PFSK-1 (cell line): Measurements from ENCODE around the gene FAM107A.

Experiments
- FOXP2 ChIP-seq: optimal IDR thresholded peaks from 2 replicates; pipeline ENCODE3; 2011; ENCODE audit warnings: borderline replicate concordance, control low read depth, inconsistent platforms; ENCODE audit not compliant: insufficient read depth; ENCODE audit errors: extremely low read length, extremely low read depth
- POLR2AphosphoS5 ChIP-seq: IDR thresholded peaks from 2 replicates; pipeline ENCODE4 v1.6.1; 2012; ENCODE audit warnings: low read depth, mild to moderate bottlenecking, control low read depth, low read length, moderate library complexity
- SIN3A ChIP-seq: IDR thresholded peaks from 2 replicates; pipeline ENCODE4 v1.6.1; 2012; ENCODE audit warnings: mild to moderate bottlenecking, low read length, moderate library complexity, borderline replicate concordance; ENCODE audit not compliant: insufficient read depth
- TAF1 ChIP-seq: IDR thresholded peaks from 2 replicates; pipeline ENCODE4 v1.6.1; 2012; ENCODE audit warnings: low read length, control low read depth, borderline replicate concordance; ENCODE audit not compliant: insufficient read depth
- TF ChIP-seq, protein P1 (sequence below), 2 experiments: IDR thresholded peaks; 2 replicates each; pipeline versions ENCODE4 v1.6.1 to v1.8.0; 2011 to 2012; ENCODE audit warnings: low read depth in 2 of 2, low read length in 2 of 2, control low read depth in 1 of 2, inconsistent platforms in 1 of 2, mild to moderate bottlenecking in 1 of 2, moderate library complexity in 1 of 2; ENCODE audit not compliant: insufficient read depth in 1 of 2

FAM107A gene

DNA sequence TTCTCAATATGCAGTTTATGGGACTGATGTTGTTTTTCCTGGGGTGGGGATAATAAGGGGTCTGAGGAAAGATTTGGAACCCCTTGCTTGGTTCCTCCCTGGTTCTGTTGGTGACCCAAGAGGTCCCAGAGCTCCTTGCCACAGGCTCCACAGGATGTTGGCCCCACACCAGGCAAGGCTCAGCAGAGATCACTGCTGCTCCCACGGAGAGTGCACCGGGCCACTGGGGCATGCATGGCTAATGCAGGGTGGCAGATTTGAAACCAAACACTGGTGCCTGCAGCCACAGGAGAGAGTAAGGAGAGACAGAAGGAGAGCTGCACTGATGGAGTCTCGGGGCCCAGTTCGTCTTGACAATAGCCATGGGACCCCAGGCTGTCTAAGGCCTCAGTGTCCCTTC is 2.5 kb downstream of the FAM107A start:
- TF ChIP-seq TAF1 (no peak), FOXP2 (no peak)
- TF ChIP-seq, protein P1, sequence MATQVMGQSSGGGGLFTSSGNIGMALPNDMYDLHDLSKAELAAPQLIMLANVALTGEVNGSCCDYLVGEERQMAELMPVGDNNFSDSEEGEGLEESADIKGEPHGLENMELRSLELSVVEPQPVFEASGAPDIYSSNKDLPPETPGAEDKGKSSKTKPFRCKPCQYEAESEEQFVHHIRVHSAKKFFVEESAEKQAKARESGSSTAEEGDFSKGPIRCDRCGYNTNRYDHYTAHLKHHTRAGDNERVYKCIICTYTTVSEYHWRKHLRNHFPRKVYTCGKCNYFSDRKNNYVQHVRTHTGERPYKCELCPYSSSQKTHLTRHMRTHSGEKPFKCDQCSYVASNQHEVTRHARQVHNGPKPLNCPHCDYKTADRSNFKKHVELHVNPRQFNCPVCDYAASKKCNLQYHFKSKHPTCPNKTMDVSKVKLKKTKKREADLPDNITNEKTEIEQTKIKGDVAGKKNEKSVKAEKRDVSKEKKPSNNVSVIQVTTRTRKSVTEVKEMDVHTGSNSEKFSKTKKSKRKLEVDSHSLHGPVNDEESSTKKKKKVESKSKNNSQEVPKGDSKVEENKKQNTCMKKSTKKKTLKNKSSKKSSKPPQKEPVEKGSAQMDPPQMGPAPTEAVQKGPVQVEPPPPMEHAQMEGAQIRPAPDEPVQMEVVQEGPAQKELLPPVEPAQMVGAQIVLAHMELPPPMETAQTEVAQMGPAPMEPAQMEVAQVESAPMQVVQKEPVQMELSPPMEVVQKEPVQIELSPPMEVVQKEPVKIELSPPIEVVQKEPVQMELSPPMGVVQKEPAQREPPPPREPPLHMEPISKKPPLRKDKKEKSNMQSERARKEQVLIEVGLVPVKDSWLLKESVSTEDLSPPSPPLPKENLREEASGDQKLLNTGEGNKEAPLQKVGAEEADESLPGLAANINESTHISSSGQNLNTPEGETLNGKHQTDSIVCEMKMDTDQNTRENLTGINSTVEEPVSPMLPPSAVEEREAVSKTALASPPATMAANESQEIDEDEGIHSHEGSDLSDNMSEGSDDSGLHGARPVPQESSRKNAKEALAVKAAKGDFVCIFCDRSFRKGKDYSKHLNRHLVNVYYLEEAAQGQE (IDR thresholded peaks at IDR 0.05; ENCODE audit: insufficient read depth in 1 of 2, low read depth in 2 of 2, low read length in 2 of 2), result no peak

DNA sequence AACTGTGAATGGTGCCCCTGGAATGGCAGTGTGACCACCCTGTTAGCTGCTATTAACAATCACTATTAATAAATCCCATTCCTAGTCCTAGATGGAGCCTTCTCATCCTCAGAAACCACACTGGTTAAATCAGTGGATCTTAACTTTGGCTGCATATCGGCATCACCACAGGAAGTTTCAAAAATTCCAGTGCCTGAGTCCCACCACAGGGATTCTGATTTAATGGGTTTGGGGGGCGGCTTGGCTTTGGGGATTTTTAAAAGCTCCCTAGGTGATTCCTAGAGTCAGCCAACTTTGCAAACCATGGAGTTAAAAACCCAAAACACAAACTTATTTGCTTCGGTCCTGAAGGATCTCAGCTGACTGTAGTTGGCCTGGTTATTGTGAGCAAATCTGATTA is 3.1 kb downstream of the FAM107A start:
- TF ChIP-seq SIN3A, result no peak

DNA sequence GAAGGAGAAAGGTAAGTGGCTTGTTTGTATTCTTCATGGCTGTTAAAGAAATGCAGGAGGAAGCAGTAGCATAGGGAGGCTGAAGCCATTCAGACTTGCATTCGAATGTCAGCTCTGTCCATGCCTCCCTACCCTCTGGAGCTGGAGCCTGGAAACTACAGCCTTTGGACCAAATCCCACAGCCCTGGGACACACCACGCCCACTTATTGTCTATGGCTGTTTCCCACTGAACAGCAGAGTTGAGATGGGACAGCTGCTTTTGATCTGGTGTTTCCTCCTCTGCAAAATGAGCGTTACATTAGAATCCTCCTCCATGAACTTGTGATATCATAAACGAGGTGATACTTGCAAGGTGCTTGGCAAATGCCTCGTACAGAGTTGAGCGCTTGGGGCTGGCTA is 3.6 kb downstream of the FAM107A start:
- TF ChIP-seq POLR2AphosphoS5 (no peak), TAF1 (no peak), SIN3A (no peak), FOXP2 (no peak)
- TF ChIP-seq, protein P1 (IDR thresholded peaks at IDR 0.05; ENCODE audit: insufficient read depth in 1 of 2, low read depth in 2 of 2, low read length in 2 of 2), result no peak

DNA sequence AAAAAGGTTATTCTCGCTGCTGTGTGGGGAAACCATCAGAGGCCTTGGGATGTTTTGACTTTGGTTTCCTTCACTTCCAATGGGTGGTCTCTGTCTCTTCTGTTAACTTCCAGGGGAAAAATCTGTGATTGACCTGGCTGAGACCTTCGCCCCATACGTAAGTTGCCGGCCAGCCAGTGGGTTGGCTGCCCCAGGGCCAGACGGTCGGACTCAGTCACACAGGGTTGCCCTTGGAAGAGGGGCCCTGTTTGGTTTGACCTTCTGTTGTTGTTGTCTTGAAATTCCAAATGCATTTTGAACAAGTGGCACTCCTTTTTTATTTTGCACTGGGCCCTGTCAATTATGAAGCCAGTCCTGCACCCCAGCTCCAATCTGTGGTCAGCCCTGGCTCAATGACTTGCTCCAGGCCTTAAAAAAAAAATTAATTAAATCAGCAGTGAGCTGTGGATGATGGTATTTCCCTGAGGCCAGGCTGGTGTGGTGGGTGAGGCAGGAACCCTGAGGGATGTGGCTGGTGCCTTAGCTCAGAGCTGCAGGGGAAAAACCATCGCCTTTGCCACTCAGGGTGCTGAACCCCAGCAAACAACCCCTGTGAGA is 4.5 kb downstream of the FAM107A start:
- TF ChIP-seq TAF1 (no peak), SIN3A (no peak), POLR2AphosphoS5 (no peak), FOXP2 (no peak)
- TF ChIP-seq, protein P1 (IDR thresholded peaks at IDR 0.05; ENCODE audit: insufficient read depth in 1 of 2, low read depth in 2 of 2, low read length in 2 of 2), result no peak

DNA sequence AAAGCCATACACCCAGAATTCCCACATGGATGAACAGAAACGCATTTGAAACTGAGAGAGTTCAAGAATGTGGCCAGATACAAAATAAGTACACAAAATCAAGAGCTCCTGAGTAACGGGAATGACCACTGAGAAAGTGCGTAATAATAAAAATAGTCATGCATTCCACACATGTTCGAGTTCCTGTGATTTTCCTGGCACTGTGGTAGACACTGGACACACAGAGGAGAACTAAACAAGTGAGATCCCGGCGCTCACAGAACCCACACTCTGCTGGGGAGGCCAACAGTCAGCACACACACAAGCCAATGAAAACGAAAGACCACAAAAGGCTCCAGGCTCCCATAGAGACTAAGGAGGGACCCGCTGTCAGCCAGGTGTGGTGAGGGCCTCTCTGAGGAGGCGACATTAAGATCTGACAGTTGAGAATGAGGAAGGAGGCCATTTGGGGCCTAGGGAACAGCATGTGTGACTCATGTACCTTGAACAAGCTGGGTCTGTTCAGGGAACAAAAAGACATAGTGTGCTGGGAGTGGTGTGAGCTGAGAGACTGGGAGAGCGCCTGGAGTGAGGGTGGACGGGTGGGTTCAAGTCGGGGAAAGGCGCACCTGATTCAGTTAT is 5.1 kb downstream of the FAM107A start:
- TF ChIP-seq FOXP2 (no peak), TAF1 (no peak), SIN3A (no peak), POLR2AphosphoS5 (no peak)
- TF ChIP-seq, protein P1 (IDR thresholded peaks at IDR 0.05; ENCODE audit: insufficient read depth in 1 of 2, low read depth in 2 of 2, low read length in 2 of 2), result no peak
